Pulmonary artery endothelial cell (primary cell): ENCODE measurements around the gene CTNNA3. TPM values are rescaled to one million over a fixed set of nuclear protein-coding genes. Genes with fewer than 3 reads are reported as not detected.

Source experiments
- DNase-seq: peaks from one replicate; pipeline ENCODE4 v3.0.0-alpha.2; 2011; ENCODE audit warnings: low read depth, low spot score
- total RNA-seq: library from RNA; depleted of rRNA; stranded (reverse); fragments of >200 nt; gene quantifications from 2 replicates; pipeline ENCODE4 v1.2.3, GENCODE V29; 2014

CTNNA3 gene
- total RNA-seq, 1 donor from 2014 or later, result not detected

DNA sequence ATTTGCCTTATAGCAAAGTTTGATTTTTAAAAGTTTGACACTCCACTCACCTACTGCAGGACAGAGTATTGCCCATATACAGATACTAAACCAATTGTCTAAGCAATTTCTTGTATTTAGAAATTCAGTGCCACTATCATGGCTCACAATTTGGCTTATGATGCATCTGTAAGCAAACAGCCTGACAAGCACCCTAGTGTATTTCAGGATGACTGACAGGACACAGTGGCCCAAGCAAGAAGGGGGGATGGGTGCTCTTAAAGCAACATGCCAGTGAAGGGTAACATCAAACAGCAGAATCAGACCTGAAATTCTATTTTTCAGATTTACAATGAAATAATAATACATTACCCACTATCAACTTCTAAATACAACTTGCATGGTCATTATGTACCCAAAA is 30.5 kb downstream of the CTNNA3 start:
- DNase-seq, result no peak

DNA sequence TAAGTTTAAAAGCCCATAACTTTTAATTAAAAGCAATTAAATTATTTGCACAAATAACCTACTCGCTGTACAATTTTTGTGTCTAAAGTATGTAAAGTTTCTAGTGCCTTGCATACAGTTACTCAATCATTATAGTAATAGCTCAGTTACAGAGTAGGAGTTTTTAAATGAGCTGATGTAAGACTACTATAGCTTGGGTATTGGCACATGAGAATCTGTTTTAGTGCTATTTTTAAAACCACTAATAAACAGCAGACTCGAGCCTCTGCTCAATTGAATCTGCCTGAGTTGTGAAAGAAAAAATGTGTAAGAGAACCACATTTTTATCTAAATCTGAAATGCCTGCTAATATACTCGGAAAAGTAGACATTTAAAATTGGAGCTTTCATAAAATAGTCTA is 31.1 kb downstream of the CTNNA3 start:
- DNase-seq, result no peak

- DNase-seq, result no peak
These were observed 32.4 kb downstream of the CTNNA3 start for GRCh38 chr10:67663449-67664087.

GRCh38 chr10:67662415-67662814 is 33.6 kb downstream of the CTNNA3 start:
- DNase-seq, result no peak

- DNase-seq, result no peak
These were observed 36.5 kb downstream of the CTNNA3 start for GRCh38 chr10:67659497-67659896.

- DNase-seq, result no peak
These were observed 38.2 kb downstream of the CTNNA3 start for GRCh38 chr10:67657775-67658174.

DNA sequence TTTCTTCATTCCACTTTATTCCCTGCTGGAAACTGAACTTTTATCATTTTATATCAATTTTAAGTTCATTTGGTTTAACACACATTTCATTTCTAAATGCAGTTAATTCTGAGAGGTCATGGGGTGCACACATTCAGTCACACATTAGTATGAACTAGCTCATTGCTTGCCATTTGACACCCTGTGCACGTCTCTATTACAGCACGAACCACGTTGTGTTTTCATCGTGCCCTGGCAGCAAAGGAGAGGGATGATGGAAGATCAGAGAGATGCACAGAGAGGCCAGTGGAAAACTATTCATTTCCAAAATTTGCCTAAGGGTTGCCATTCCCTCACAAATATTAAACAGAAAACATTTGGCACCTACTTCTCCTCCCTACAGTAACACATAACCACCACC is 45.4 kb downstream of the CTNNA3 start:
- no peak for DNase-seq

GRCh38 chr10:67648613-67649229 is 47.3 kb downstream of the CTNNA3 start:
- DNase-seq, result no peak

GRCh38 chr10:67630904-67631303 is 65.1 kb downstream of the CTNNA3 start:
- DNase-seq, result no peak

DNA sequence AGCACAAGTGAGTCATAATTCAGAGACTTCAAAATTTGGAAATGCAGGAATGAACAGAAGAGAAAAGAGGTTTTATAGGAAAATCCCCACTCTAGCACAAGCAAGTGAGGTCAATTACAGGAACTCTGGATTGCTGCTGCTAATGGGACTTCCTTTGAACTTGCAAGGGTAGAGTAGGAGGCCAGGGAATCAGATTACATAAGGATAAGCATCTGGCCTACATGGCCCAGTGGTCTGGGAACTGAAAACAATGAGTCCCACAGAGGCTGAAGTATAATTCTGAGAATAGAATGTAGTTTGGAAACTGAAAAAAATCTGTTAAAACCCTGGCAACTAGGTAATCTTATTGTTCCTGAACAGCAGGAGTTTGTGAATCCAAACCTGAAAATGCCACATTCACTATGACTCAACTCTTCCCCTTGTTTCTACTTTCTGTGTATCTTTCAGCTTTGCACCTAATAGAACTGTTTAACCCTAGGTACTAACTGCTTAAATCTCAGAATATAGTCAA is 66.5 kb downstream of the CTNNA3 start:
- DNase-seq, result no peak

- no peak for DNase-seq
These were observed 73.0 kb downstream of the CTNNA3 start for GRCh38 chr10:67622984-67623383.

DNA sequence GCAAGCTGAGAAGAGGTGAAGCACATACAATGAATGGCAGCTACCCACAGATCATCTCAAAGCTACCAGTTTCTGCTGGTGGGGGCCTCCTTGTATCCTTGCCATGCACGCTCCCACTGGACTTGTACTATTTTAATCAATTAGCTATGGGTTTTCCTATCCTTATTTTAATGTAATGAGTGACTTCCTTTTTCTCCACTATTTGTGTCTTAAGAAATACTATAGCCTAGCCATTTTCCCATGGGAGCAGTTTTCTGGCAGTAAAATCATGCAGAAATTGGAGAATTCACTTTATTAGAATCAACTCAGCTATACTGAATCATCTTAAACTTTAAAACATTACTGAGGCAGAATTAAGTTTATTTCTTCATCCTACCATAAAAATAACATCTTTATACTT is 73.5 kb downstream of the CTNNA3 start:
- DNase-seq, result no peak

DNA sequence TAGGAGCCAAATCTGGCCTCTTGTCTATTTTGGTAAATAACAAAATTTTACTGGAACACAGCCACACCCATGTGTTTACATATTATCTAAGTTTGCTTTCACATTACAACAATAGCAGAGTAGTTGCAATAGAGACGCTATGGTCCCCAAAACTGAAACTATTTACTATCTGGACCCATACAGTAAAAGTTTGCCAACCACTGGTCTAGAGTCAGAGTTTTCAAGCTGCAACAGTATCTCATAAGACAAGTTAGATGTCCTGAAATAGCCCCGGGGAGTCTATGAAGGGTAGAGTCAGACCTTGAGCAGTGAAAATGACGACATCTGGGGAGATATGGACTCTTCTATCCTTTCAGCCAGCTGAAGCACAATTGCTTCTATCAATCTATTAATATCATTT is 74.2 kb downstream of the CTNNA3 start:
- DNase-seq, result no peak

- no peak for DNase-seq
These were observed 77.9 kb downstream of the CTNNA3 start for GRCh38 chr10:67618116-67618515.

DNA sequence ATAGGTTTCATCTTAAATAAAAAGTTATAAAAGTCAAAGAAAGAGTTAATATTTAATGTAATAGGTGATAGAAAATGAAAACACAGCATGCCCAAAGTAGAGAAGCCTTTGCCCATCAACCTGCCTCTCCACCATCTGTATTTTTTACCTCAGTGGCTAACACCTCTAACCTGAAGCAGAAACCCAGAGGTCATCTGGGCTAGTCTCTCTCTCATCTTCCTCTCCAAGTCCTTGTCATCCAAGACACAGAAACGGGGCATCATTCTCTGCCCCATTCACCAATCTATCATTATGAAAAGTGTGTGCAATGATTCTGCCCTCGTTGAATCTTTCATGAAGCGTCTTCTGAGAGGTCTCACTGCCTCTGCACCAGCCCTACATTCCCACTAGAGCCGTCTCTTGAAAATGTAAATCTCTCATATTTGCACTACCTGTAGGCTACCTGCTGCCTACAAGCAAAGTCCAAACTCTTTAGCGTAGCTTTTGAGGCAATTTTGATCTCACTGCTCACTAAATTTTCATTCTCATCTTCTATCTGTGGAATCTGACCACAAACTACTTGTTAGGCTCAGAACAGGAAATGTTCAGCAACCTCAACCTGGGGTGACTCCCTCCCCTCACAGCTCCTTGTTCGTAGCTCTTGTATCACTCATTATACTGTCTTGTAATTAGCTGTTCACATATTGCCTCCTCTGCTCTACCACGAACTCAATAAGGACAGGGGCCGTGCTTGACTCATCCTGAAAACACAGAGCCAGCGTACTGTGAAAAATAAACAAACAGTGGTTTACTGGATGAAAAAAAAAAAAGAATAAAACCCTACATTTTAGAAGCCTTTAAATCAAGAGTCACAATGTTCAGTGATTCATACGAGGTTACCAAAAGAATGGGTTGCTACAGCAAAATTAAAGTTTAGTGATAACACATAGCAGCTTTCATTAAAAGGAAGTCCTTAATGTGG is 83.1 kb downstream of the CTNNA3 start:
- DNase-seq, result no peak

GRCh38 chr10:67612176-67612575 is 83.8 kb downstream of the CTNNA3 start:
- no peak for DNase-seq

GRCh38 chr10:67609996-67610793 is 85.8 kb downstream of the CTNNA3 start:
- DNase-seq, result no peak

DNA sequence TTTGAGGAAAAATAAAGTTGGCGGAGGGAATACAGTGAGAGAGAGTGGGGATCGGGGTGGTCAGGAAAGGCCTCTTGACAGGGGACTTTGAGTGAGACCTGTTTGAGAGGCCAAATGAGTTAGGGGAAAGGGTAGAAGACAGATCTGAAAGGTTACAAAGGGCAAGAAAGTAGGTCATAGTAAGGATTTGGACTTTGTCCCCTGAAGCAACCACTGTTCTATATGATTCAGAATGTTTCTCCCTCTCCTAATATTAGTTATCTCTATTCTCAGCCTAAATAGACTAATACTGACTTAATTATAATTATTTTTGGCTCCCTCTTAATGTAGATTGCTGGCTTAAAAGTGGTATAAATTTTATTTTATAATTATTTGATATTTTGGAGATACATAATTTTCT is 88.0 kb downstream of the CTNNA3 start:
- DNase-seq, result no peak

GRCh38 chr10:67607472-67607871 is 88.5 kb downstream of the CTNNA3 start:
- no peak for DNase-seq

DNA sequence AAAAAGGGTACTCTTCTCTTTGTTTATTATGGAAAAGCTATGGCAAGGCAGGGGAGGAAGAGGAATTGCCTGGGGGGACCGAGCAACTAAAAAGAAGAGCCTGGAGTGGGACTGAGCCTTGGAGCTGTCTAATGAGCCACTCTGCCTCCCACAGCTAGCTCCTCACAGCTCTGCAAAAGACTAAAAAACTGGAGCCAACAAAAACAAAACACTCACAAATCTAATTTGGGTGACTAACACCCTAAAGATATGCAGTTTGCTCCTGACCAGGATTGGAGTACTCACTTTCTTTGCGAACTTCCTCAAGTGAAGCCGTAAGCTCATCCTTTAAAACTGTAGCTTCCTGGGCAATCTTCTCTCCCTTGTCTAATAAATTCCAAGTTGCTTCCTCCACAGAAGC is 89.4 kb downstream of the CTNNA3 start:
- DNase-seq, result no peak

DNA sequence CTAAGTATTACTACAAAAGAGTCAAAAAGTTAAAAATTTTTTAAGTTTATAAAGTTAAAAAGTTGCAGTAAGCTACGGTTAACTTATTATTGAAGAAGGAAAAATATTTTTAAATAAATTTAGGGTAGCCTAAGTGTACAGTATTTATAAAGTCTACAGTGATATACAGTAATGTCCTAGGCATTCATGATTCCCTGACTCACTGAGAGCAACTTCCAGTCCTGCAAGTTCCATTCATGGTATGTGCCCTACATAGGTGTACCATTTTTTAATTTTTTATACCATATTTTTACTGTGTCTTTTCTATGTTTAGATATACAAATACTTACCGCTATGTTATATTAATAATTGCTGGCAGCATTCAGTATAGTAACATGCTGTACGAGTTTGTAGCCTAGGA is 92.3 kb downstream of the CTNNA3 start:
- no peak for DNase-seq
